ENCODE measurements around the gene ARL16. TPM values are rescaled to one million over a fixed set of nuclear protein-coding genes. Genes with fewer than 3 reads are reported as not detected.

The ARL16 gene, protein sequence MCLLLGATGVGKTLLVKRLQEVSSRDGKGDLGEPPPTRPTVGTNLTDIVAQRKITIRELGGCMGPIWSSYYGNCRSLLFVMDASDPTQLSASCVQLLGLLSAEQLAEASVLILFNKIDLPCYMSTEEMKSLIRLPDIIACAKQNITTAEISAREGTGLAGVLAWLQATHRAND
- total RNA-seq (2022) (34.8 and 38.6 TPM in 2 replicates), Bru-seq, nascent RNA (percentile 83 among the genes with signal in this experiment), BruChase-seq, experiment 1, labeled RNA remaining after a 6-hour chase (percentile 88 among the genes with signal in this experiment), BruChase-seq, experiment 2, labeled RNA remaining after a 2-hour chase (percentile 87 among the genes with signal in this experiment)
- long read RNA-seq, transcript ARL16-203 (4 exons, 1,856 nt), result minor isoform, 6 of 85 reads
- long read RNA-seq, transcript ARL16-204 (5 exons, 1,526 nt), result minor isoform, 9 of 85 reads
- long read RNA-seq, transcript ARL16-201 (5 exons, 1,227 nt), result major isoform, 39 of 85 reads
- long read RNA-seq, partial matches to known transcripts, result 6 of 85 reads
- long read RNA-seq, other reads (novel, unspliced or antisense), result 19 of 85 reads

DNA sequence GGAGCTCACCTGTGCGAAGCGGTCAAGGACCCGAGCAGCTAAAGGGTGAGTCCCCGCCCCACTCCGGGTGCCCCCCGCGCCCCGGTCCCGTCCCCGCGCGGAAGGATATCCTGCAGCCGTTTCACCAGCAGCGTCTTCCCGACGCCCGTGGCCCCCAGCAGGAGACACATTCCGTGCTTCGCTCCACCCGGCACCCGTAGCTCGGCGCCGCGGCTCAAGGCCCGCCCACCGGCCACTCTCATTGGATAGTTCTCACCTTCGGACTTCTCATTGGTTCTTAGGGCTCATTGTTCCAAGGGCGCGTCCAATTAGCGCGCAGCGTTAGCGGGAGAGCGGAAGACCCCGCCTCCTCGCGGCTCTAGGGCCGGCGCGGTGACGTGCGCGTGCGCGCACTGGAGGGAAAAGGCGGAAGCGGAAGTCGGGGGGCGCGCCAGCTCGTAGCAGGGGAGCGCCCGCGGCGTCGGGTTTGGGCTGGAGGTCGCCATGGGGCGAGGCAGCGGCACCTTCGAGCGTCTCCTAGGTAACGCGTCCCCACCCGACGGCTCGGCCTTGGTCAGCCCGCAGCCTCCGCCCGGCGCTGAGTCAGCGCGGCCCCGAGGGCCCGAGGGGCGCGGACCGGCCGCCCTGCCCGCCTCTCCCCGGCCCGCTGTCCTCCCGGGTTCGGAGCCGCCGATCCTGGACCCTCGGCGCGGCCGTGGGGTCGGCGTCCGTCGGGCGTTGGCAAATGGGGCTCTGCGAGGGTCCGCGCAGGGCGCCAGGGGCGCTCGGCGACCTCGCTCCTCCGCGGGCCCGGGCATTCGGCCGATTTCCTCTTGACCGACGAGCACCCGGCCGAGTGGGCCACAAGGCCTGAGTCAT is at the start of gene ARL16, which contains the start of gene HGS:
ARL16 (minus strand) TSS at position 214 of the 858 bp plus-strand sequence; CDS start at position 170, 44 bp downstream.
HGS (plus strand) TSS at position 428 of the 858 bp plus-strand sequence; CDS start at position 484, 56 bp downstream.
- peaks cover 5% of the 10 kb centered on the region for H3K4me1 Mint-ChIP-seq (ENCODE audit: insufficient read depth, unreplicated experiment)
- TF ChIP-seq, protein P1, sequence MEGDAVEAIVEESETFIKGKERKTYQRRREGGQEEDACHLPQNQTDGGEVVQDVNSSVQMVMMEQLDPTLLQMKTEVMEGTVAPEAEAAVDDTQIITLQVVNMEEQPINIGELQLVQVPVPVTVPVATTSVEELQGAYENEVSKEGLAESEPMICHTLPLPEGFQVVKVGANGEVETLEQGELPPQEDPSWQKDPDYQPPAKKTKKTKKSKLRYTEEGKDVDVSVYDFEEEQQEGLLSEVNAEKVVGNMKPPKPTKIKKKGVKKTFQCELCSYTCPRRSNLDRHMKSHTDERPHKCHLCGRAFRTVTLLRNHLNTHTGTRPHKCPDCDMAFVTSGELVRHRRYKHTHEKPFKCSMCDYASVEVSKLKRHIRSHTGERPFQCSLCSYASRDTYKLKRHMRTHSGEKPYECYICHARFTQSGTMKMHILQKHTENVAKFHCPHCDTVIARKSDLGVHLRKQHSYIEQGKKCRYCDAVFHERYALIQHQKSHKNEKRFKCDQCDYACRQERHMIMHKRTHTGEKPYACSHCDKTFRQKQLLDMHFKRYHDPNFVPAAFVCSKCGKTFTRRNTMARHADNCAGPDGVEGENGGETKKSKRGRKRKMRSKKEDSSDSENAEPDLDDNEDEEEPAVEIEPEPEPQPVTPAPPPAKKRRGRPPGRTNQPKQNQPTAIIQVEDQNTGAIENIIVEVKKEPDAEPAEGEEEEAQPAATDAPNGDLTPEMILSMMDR (IDR thresholded peaks at IDR 0.05; ENCODE audit: unreplicated experiment), result no peak
- peak within 1 kb of the TSS; percentile 91 for H3K4me3 Mint-ChIP-seq (ENCODE audit: unreplicated experiment)
- no peaks in the 10 kb centered on the region for H3K27me3 Mint-ChIP-seq (ENCODE audit: insufficient read depth, unreplicated experiment)
- no TSS peak for BruUV-seq (replicated peaks)
- H3K27ac Mint-ChIP-seq (ENCODE audit: low read depth, unreplicated experiment), result peak within 1 kb of the TSS; percentile 89
- CTCF ChIA-PET, result interaction anchor here (0.7 to 1.0 kb wide), 4 partner anchors 15 to 30 kb away, joined by 3 to 5 read pairs (median 3); no protein-coding TSS in a partner anchor
- peak; percentile 99 for DNase-seq (ENCODE audit: unreplicated experiment)
- H3K36me3 Mint-ChIP-seq (ENCODE audit: insufficient read depth, unreplicated experiment), result peaks cover 45% of the 10 kb centered on the region
- POLR2A ChIA-PET, result interaction anchor here (0.6 to 5.0 kb wide), 32 partner anchors 8 to 468 kb away, joined by 3 to 122 read pairs (median 4); partner anchors contain the start of genes CCDC137, FAAP100, MCRIP1 and MRPL12
- H3K9me3 Mint-ChIP-seq (ENCODE audit: unreplicated experiment), result no peaks in the 10 kb centered on the region
- intact Hi-C loops (cut with micrococcal nuclease), result loop anchor here (1.0 to 2.0 kb wide), 2 partner anchors 17 to 47 kb away; partner anchors contain the start of genes CCDC137, NPLOC4, OXLD1 and TSPAN10

DNA sequence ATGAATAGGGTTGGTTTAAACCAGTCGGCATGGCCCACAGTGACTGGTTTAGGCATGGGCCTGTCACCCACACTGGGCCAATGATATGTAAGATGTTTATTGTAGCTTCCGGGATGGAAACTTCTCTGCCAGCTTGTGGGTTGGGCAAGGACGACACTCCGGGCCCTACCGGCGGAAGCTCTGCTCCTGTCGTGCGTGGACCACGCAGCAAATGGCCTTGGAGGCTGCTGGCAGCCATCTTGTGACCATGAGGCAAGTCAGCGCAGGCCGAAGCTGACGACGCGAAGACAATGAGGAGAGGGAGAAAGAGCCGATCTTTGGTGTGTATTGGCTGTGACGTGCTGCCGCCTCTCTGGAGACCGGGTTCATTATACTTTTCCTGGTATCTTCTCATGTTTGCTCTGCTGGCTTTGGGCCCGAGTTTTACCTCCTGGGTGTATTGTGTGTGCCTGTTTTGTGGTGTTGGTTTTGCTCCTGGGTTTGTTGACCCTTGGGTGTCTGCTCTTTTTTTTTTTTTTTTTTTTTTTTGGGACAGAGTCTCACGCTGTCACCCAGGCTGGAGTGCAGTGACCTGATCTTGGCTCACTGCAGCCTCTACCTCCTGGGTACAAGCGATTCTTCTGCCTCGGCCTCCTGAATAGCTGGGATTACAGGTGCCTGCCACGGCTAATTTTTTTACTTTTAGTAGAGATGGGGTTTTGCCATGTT is 43.9 kb upstream of the ARL16 start:
- Mint-ChIP-seq H3K4me3 (ENCODE audit: unreplicated experiment) (no peak overlapping the region), H3K9me3 (ENCODE audit: unreplicated experiment) (no peaks in the 10 kb centered on the region), H3K4me1 (ENCODE audit: insufficient read depth, unreplicated experiment) (peaks cover 16% of the 10 kb centered on the region), H3K36me3 (ENCODE audit: insufficient read depth, unreplicated experiment) (no peaks in the 10 kb centered on the region), H3K27me3 (ENCODE audit: insufficient read depth, unreplicated experiment) (no peaks in the 10 kb centered on the region), H3K27ac (ENCODE audit: low read depth, unreplicated experiment) (no peak overlapping the region)
- ChIA-PET POLR2A (interaction anchor here (1.0 to 2.0 kb wide), 2 partner anchors 15 to 139 kb away, joined by 3 to 7 read pairs; no protein-coding TSS in a partner anchor), CTCF (no interaction called here)
- TF ChIP-seq, protein P1 (IDR thresholded peaks at IDR 0.05; ENCODE audit: unreplicated experiment), result no peak
- no peak for DNase-seq (ENCODE audit: unreplicated experiment)
- BruUV-seq (replicated peaks), result no TSS peak
- intact Hi-C loops (cut with micrococcal nuclease), result no loop called here

DNA sequence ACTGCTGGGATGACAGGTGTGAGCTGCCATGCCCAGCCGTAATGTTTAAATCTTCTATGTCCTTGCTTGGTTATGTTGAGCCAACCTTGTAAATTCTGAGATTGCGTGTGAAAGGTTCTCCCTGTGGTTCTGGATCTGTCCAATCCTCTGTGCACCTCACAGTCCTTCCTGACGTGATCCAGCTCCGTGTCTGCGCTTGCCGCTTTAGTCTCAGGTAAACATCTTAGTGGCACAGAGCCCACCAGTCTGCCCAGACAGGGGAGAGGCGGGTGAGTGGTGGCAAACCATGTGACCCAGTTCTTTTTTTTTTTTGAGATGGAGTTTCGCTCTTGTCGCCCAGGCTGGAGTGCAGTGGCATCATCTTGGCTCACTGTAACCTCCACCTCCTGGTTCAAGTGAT is 42.4 kb upstream of the ARL16 start:
- DNase-seq (ENCODE audit: unreplicated experiment), result no peak

More for the DNA sequence above, 42.4 kb upstream of the ARL16 start:
- TF ChIP-seq, protein P1 (IDR thresholded peaks at IDR 0.05; ENCODE audit: unreplicated experiment), result no peak
- H3K27me3 Mint-ChIP-seq (ENCODE audit: insufficient read depth, unreplicated experiment), result no peaks in the 10 kb centered on the region
- peaks cover 21% of the 10 kb centered on the region for H3K4me1 Mint-ChIP-seq (ENCODE audit: insufficient read depth, unreplicated experiment)
- no peaks in the 10 kb centered on the region for H3K36me3 Mint-ChIP-seq (ENCODE audit: insufficient read depth, unreplicated experiment)
- CTCF ChIA-PET, result interaction anchor here (0.7 to 2.0 kb wide), 2 partner anchors 9 to 322 kb away, joined by 4 to 11 read pairs; no protein-coding TSS in a partner anchor
- intact Hi-C loops (cut with micrococcal nuclease), result no loop called here
- no peaks in the 10 kb centered on the region for H3K9me3 Mint-ChIP-seq (ENCODE audit: unreplicated experiment)
- no peak overlapping the region for H3K27ac Mint-ChIP-seq (ENCODE audit: low read depth, unreplicated experiment)
- no TSS peak for BruUV-seq (replicated peaks)
- POLR2A ChIA-PET, result interaction anchor here (0.6 to 1.7 kb wide), 2 partner anchors 69 to 166 kb away, joined by 3 to 4 read pairs; no protein-coding TSS in a partner anchor
- no peak overlapping the region for H3K4me3 Mint-ChIP-seq (ENCODE audit: unreplicated experiment)

Data from MCF 10A (cell line).